Smooth muscle cell of the coronary artery (primary cell): ENCODE results near the gene UCP2. TPM values are rescaled to one million over a fixed set of nuclear protein-coding genes. Genes with fewer than 3 reads are reported as not detected.

Experiments used
- total RNA-seq: library from RNA; depleted of rRNA; stranded (reverse); fragments of >200 nt; gene quantifications from 2 replicates; pipeline ENCODE4 v1.2.3, GENCODE V29; 2014; ENCODE audit warnings: low replicate concordance

UCP2 gene
- total RNA-seq = 0.60 TPM in 1 of 2 replicates, not detected in the other

GRCh38 chr11:73982595-73982989 lies at the start of gene UCP2:
Gene UCP2, minus strand, starts transcription at chr11:73982843. Its CDS starts 4,465 bp downstream, at chr11:73978378.

GRCh38 chr11:74008373-74009229 lies 26.0 kb upstream of the UCP2 start, which contains the start of gene UCP3:
Gene UCP3, minus strand, starts transcription at chr11:74009085. Its CDS starts 2,043 bp downstream, at chr11:74007042.

GRCh38 chr11:73950869-73951710 lies 31.6 kb downstream of the UCP2 start, which contains the start of gene DNAJB13:
Gene DNAJB13, plus strand, starts transcription at chr11:73951026. Its CDS starts 44 bp downstream, at chr11:73951070.

Other genes starting within 250 kb of the UCP2 start
- 91.0 and 150 TPM in 2 replicates for gene RAB6A, start 221.8 kb downstream of the UCP2 start, total RNA-seq
- gene MRPL48, start 195.0 kb downstream of the UCP2 start, total RNA-seq = 5.4 and 30.3 TPM in 2 replicates
- 81.8 and 91.6 TPM in 2 replicates for gene COA4, start 106.0 kb downstream of the UCP2 start, total RNA-seq
- gene PAAF1, start 105.8 kb downstream of the UCP2 start, total RNA-seq = 6.7 and 10.1 TPM in 2 replicates
- gene DNAJB13, start 31.8 kb downstream of the UCP2 start, total RNA-seq = 0.15 TPM in 1 of 2 replicates, not detected in the other
- 0.08 and 0.12 TPM in 2 replicates for gene UCP3, start 26.2 kb upstream of the UCP2 start, total RNA-seq
- gene C2CD3, start 188.2 kb upstream of the UCP2 start, total RNA-seq = 5.3 and 8.0 TPM in 2 replicates
- 35.9 and 58.6 TPM in 2 replicates for gene PPME1, start 188.4 kb upstream of the UCP2 start, total RNA-seq